GM12878 (cell line): Measurements from ENCODE around the gene CDH9. TPM values are rescaled to one million over a fixed set of nuclear protein-coding genes. Genes with fewer than 3 reads are reported as not detected.

Source experiments
- ATAC-seq: fragments of 200-7000 bp; cut with Tn5 transposase; 3 replicates; pipeline ENCODE4 v1.9.1; 2020; ENCODE audit warnings: mild to moderate bottlenecking, moderate library complexity
- BruUV-seq: library from RNA; stranded (reverse); fragments of 400-500 nt; replicated peaks from 2 replicates; lab custom pipeline; 2021; lab: Mats Ljungman, UMichigan
- CTCF ChIA-PET: fragments of 300-600 bp; sonication (Branson Sonifier 250); formaldehyde crosslinking; extraction: SDS; loops from one replicate; lab custom pipeline; 2021; ENCODE audit warnings: inconsistent platforms; lab: Yijun Ruan, JAX
- POLR2A ChIA-PET: fragments of 350-600 bp; formaldehyde crosslinking; extraction: SDS; loops from one replicate; lab custom pipeline; 2021; ENCODE audit warnings: inconsistent platforms; lab: Charles Lee
- RAD21 ChIA-PET: fragments of 300-600 bp; sonication (Branson Sonifier 250); formaldehyde crosslinking; loops from one replicate; lab custom pipeline; 2023; ENCODE audit warnings: antibody characterized with exemption; ENCODE audit not compliant: unreplicated experiment; lab: Charles Lee
- SMC1A ChIA-PET: fragments of 300-600 bp; sonication (Branson Sonifier 250); formaldehyde crosslinking; loops from one replicate; lab custom pipeline; 2023; ENCODE audit not compliant: unreplicated experiment, uncharacterized antibody; lab: Charles Lee
- DNase-seq: peaks from one replicate; pipeline ENCODE4 v3.0.0-alpha.2; 2011; ENCODE audit warnings: low read depth, low spot score
- FAIRE-seq: peaks from 3 replicates; lab custom pipeline; 2011; peaks lifted over from hg19 to GRCh38; lab: Jason Lieb, UNC
- H2AFZ ChIP-seq: 2 replicates; pipeline ENCODE4 v1.6.0; 2011; ENCODE audit warnings: low read depth, low read length, control low read depth; ENCODE audit not compliant: control insufficient read depth
- H3K27ac ChIP-seq: 2 replicates; pipeline ENCODE4 v1.5.1; 2011; ENCODE audit warnings: control low read depth; ENCODE audit not compliant: control insufficient read depth, insufficient read depth
- H3K27me3 ChIP-seq, 2 experiments: replicated peaks in 1 of 2; 2 replicates each; pipeline versions ENCODE4 v1.6.0 to v1.6.1; 2011; ENCODE audit warnings: low read length in 1 of 2; ENCODE audit not compliant: control insufficient read depth in 2 of 2, insufficient read depth in 2 of 2
- H3K36me3 ChIP-seq, 2 experiments: 2 replicates each; pipeline ENCODE4 v1.5.1; 2011; ENCODE audit warnings: low read length in 1 of 2; ENCODE audit not compliant: control insufficient read depth in 2 of 2, insufficient read depth in 2 of 2
- H3K4me1 ChIP-seq: 2 replicates; pipeline ENCODE4 v1.6.1; 2011; ENCODE audit warnings: mild to moderate bottlenecking, low read length, moderate library complexity, mixed read lengths; ENCODE audit not compliant: control insufficient read depth, insufficient read depth
- H3K4me2 ChIP-seq: 2 replicates; pipeline ENCODE4 v1.6.0; 2011; ENCODE audit warnings: control low read depth; ENCODE audit not compliant: control insufficient read depth, insufficient read depth
- H3K4me3 ChIP-seq: fragments of 200-600 bp; sonication (generic); 2 replicates; pipeline ENCODE4 v1.5.1; 2016
- H3K79me2 ChIP-seq: 2 replicates; pipeline ENCODE4 v1.6.0; 2011; ENCODE audit warnings: low read length; ENCODE audit not compliant: control insufficient read depth, insufficient read depth
- H3K9ac ChIP-seq: 2 replicates; pipeline ENCODE4 v1.8.0; 2011; ENCODE audit warnings: low read length, control low read depth, mixed read lengths; ENCODE audit not compliant: control insufficient read depth, insufficient read depth
- H3K9me3 ChIP-seq: replicated peaks from 3 replicates; pipeline ENCODE4 v1.5.1; 2011; ENCODE audit warnings: mild to moderate bottlenecking, low read length; ENCODE audit not compliant: control insufficient read depth, insufficient read depth
- H4K20me1 ChIP-seq: 2 replicates; pipeline ENCODE4 v1.6.0; 2011; ENCODE audit not compliant: control insufficient read depth, insufficient read depth
- ESRRA ChIP-seq: IDR thresholded peaks from 2 replicates; pipeline ENCODE4 v1.6.1; 2012; ENCODE audit warnings: mild to moderate bottlenecking, low read length, improper control_type of control experiment
- HDGF ChIP-seq: fragments of 450-650 bp; IDR thresholded peaks from 2 replicates; pipeline ENCODE4 v1.6.1; 2016; ENCODE audit warnings: antibody characterized with exemption
- IRF4 ChIP-seq: IDR thresholded peaks from 2 replicates; pipeline ENCODE4 v1.6.1; 2011; ENCODE audit warnings: low read depth, low read length
- IRF5 ChIP-seq: fragments of 450-650 bp; IDR thresholded peaks from 2 replicates; pipeline ENCODE4 v1.6.1; 2017; ENCODE audit warnings: borderline replicate concordance
- JUND ChIP-seq: IDR thresholded peaks from 2 replicates; pipeline ENCODE4 v1.6.1; 2012; ENCODE audit warnings: low read depth, mild to moderate bottlenecking, low read length, improper control_type of control experiment, moderate library complexity
- MAX ChIP-seq: IDR thresholded peaks from 2 replicates; pipeline ENCODE4 v1.6.1; 2012; ENCODE audit warnings: low read depth, low read length, improper control_type of control experiment
- MXI1 ChIP-seq: fragments of 150-350 bp; IDR thresholded peaks from 2 replicates; pipeline ENCODE4 v1.6.1; 2011; ENCODE audit warnings: low read depth, mild to moderate bottlenecking, inconsistent platforms, low read length, improper control_type of control experiment
- NR2C2 ChIP-seq: IDR thresholded peaks from 2 replicates; pipeline ENCODE4 v1.6.1; 2011; ENCODE audit warnings: borderline replicate concordance, low read depth; ENCODE audit not compliant: control insufficient read depth, insufficient read length
- POLR2AphosphoS5 ChIP-seq: IDR thresholded peaks from 2 replicates; pipeline ENCODE4 v1.6.1; 2011; ENCODE audit warnings: mild to moderate bottlenecking, low read length, inconsistent platforms
- RBBP5 ChIP-seq: fragments of 200-600 bp; sonication (generic); conservative IDR thresholded peaks from 2 replicates; pipeline ENCODE4 v1.6.1; 2016
- RELA ChIP-seq: fragments of 450-650 bp; IDR thresholded peaks from 2 replicates; pipeline ENCODE4 v1.8.0; 2014; ENCODE audit warnings: borderline replicate concordance; ENCODE audit not compliant: partially characterized antibody
- REST ChIP-seq: IDR thresholded peaks from 2 replicates; pipeline ENCODE4 v1.6.1; 2012; ENCODE audit warnings: mild to moderate bottlenecking, low read depth, low read length
- ZNF207 ChIP-seq: fragments of 450-650 bp; IDR thresholded peaks from 2 replicates; pipeline ENCODE4 v1.6.1; 2014; ENCODE audit warnings: antibody characterized with exemption, mild to moderate bottlenecking, borderline replicate concordance
- ZZZ3 ChIP-seq: IDR thresholded peaks from 2 replicates; pipeline ENCODE4 v1.6.1; 2011; ENCODE audit warnings: low read depth; ENCODE audit not compliant: control insufficient read depth, insufficient read length
- WGBS: methylation state at CpG from one replicate; pipeline ENCODE4 v1.1.6; 2016; ENCODE audit warnings: low lambda C conversion rate; ENCODE audit not compliant: insufficient replicate concordance, insufficient coverage; ENCODE audit errors: missing lambda C conversion rate; 5-methylcytosine and 5-hydroxymethylcytosine counted together
- in situ Hi-C: fragments of 300-500 bp; cut with MboI; formaldehyde crosslinking; loops from 9 replicates; pipeline ENCODE4 v1.14.3; 2018; ENCODE audit warnings: mixed read lengths
- intact Hi-C: fragments of 100-400 bp; cut with micrococcal nuclease; formaldehyde crosslinking; loops from one replicate; pipeline ENCODE4 v1.14.2; 2022; ENCODE audit not compliant: unreplicated experiment
- polyA plus RNA-seq, 11 experiments: library from polyadenylated mRNA; depleted of rRNA in 4 of 11; unstranded in 6 of 11; stranded (reverse) in 5 of 11; fragments of >200 nt; fragmentation: Nextera tagmentation in 4 of 11; fragmentation: Illumina TruSeq in 1 of 11; extraction: Ambion mirVana in 4 of 11; extraction: Trizol in 1 of 11; gene quantifications; 1 replicate in 1 of 11; 2 replicates in 10 of 11; pipeline versions ENCODE4 v1.2.1 to v1.2.3, GENCODE V29; 2011 to 2016; ENCODE audit warnings: inconsistent platforms in 2 of 11, missing spikeins in 2 of 11, low read depth in 1 of 11
- total RNA-seq, 4 experiments: library from RNA; depleted of rRNA in 3 of 4; stranded (reverse); fragments of >200 nt in 3 of 4; fragmentation: Illumina TruSeq in 1 of 4; extraction: Trizol in 1 of 4; gene quantifications; 2 replicates each; pipeline versions ENCODE4 v1.2.1 to v1.2.3, GENCODE V29; 2013 to 2021

The CDH9 gene
- total and polyA plus RNA-seq, 10 of the 15 experiments (the other 5 are each of a cell fraction or from before 2014, with no cell fraction given), result not detected

GRCh38 chr5:27026801-27027200 is 11.6 kb downstream of the CDH9 start:
- Histone ChIP-seq H3K27me3 (no peaks in the 10 kb centered on the region), H3K27ac (no peak overlapping the region), H3K79me2 (no peaks in the 10 kb centered on the region), H4K20me1 (no peaks in the 10 kb centered on the region), H3K4me3 (no peak overlapping the region), H2AFZ (no peak overlapping the region), H3K36me3 (no peaks in the 10 kb centered on the region), H3K4me1 (no peaks in the 10 kb centered on the region)
- POLR2A ChIA-PET, result no interaction called here
- CTCF ChIA-PET, result no interaction called here
- SMC1A ChIA-PET, result no interaction called here
- FAIRE-seq, result no peak
- WGBS, result 53% methylated on average over 2 of the region's 2 CpGs
- TF ChIP-seq ZZZ3, result no peak
- TF ChIP-seq, all 136 proteins: peak for 0
- in situ Hi-C loops, result no loop called here
- Histone ChIP-seq H3K4me2 (no peak overlapping the region), H3K9me3 (no peaks in the 10 kb centered on the region), H3K9ac (no peak overlapping the region)
- RAD21 ChIA-PET, result no interaction called here
- intact Hi-C loops, result no loop called here
- no TSS peak for BruUV-seq
- ATAC-seq (no peak), DNase-seq (no peak)

- ChIA-PET RAD21 (no interaction called here), POLR2A (no interaction called here), SMC1A (no interaction called here), CTCF (no interaction called here)
- no peaks in the 10 kb centered on the region for H3K9me3 ChIP-seq
- no peak for ATAC-seq
- no peak for DNase-seq
- intact Hi-C loops (no loop called here), in situ Hi-C loops (no loop called here)
- BruUV-seq, result no TSS peak
- H3K79me2 ChIP-seq, result no peaks in the 10 kb centered on the region
- FAIRE-seq, result no peak
- H3K4me2 ChIP-seq, result no peak overlapping the region
- no peak overlapping the region for H3K4me3 ChIP-seq
- no peaks in the 10 kb centered on the region for H3K36me3 ChIP-seq
- WGBS, result 0% methylated on average over 1 of the region's 1 CpG
- no peaks in the 10 kb centered on the region for H3K4me1 ChIP-seq
- no peak overlapping the region for H3K9ac ChIP-seq
- no peak overlapping the region for H3K27ac ChIP-seq
- H3K27me3 ChIP-seq, result no peaks in the 10 kb centered on the region
- no peaks in the 10 kb centered on the region for H4K20me1 ChIP-seq
- H2AFZ ChIP-seq, result no peak overlapping the region
- no peak for TF ChIP-seq ZNF207
- no peak for TF ChIP-seq REST
- no peak for TF ChIP-seq POLR2AphosphoS5
- TF ChIP-seq JUND, result no peak
- TF ChIP-seq MXI1, result no peak
- TF ChIP-seq ESRRA, result no peak
- TF ChIP-seq NR2C2, result no peak
- no peak for TF ChIP-seq IRF4
- TF ChIP-seq HDGF, result no peak
- TF ChIP-seq IRF5, result no peak
- no peak for TF ChIP-seq MAX
- TF ChIP-seq RBBP5, result no peak
- no peak for TF ChIP-seq RELA
Measured at GRCh38 chr5:27026063-27026462, 12.3 kb downstream of the CDH9 start.
